PC-3 (cell line): ENCODE measurements around the gene CNNM3.

Experiments
- EZH2 ChIP-seq: fragments of 300-600 bp; sonication (generic); IDR thresholded peaks from one replicate; pipeline ENCODE4 v1.6.1; 2017; ENCODE audit warnings: antibody characterized with exemption, mild to moderate bottlenecking, low read length; ENCODE audit not compliant: unreplicated experiment
- EZH2phosphoT487 ChIP-seq: fragments of 300-600 bp; sonication (generic); IDR thresholded peaks from 2 replicates; pipeline ENCODE4 v1.6.1; 2018; ENCODE audit warnings: mild to moderate bottlenecking, antibody characterized with exemption, low read length, borderline replicate concordance

GRCh38 chr2:96816836-96817702, 1.0 kb downstream of the CNNM3 start:
- TF ChIP-seq EZH2phosphoT487 (no peak), EZH2 (no peak)
